GM21786 (cell line): Measurements from ENCODE around the gene RASIP1.
"Not testable (repeated sequence)": the region's sequence is repeated elsewhere in the genome, so short reads cannot be mapped to it uniquely, and the experiment has no call there.

ENCODE experiments used
- ATAC-seq: cut with Tn5 transposase; IDR thresholded peaks from one replicate; pipeline ENCODE4 v1.9.1; 2021; ENCODE audit not compliant: unreplicated experiment

Gene RASIP1

DNA sequence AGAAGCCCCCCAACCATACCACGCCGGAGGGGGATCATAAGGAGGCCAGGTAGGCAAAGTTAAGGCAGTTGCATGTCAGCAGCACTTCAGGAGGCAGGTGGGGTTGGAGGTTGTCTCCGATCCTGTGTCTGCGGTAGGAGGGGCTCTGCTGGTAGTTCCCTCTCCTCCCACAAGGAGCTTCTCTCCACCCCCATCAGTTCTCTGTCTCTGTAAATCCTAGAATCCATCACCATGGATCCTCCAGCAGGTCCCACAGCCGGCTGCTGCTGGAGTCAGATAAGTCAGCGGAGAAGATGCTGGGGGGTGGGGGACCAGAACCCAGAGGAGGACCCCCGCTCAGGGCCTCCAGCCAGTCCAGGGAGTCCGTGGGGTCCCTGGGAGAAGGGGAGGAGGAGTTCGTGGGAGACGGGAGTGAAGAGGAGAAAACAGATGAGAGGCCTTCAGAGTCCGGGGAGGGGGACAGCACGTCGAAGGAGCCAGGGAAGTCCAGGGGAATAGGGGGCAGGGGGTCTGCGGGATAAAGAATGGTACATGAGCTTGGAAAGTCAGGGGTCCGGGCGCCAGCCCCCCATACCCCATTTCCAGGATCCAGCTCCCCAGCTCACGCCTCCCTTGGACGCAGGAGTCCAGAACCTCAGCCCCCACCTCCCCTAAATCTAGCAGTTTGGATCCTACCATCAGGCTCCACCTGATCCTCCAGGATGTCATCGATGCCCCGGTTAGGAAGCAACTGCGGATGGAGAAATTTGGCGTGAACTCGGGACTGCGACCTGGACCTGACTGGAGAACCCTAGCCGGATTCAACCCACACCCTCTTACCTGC is 27.2 kb downstream of the RASIP1 start:
- no peak for ATAC-seq

DNA sequence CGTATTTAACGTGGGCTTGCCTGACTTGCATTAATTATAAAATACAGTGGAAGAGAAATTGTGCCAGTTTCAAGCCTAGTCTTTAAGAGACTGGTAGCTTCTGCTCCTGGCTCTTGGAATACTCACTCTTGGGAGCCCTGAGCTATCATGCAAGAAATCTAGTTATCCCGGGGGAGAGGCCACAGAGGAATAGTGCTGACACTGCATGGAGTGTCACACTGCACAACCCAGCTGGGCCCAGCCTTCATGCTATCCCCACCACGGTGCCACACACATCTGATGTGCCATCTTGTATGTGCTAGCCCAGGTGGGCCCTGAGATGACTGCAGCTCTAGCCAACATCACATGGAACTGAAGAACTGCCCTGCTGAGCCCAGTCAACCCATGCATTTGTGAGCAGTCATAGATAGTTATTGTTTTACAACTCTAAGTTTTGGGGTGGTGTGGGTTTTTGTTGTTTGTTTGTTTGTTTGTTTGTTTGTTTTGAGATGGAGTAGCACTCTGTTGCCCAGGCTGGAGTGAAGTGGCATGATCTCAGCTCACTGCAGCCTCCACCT is 29.2 kb downstream of the RASIP1 start:
- no peak for ATAC-seq

DNA sequence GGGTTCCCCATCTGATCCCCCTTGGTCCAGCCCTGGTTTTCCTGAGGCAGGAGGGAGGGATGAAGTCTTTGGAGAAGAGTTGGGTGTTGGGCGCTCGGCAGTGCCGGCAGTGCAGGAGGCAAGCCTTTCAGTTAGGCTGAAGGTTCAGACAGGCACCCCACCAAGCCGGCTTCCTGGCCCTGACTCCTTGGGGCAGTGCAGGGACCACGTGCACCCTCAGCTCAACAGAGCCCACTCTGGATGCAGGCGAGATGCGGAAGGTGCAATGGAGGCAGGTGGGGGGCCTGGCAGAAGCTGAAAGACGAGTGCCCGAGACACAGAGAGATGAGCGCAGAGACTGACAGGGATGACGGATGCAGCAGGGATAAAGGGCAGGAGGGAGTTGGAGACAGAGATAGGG is 31.9 kb downstream of the RASIP1 start:
- no peak for ATAC-seq

DNA sequence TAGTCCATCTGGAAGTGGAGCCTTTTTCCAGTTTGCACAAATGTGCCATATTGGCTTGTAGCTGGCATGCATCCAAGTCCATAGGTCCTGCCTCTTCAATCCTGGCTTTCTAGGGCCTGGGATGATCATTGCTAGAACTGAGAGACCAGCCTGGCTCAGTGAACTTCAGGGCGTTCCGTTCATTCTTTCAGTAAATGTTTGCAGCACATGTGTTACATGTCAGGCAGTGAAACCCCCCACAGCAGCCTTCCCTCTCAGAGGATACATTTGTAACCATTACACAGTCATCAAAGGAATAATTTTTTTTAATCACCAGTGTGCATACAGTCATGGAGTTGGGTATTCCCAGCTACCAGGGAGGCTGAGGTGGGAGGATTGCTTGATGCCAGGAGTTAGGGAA is 35.0 kb downstream of the RASIP1 start:
- ATAC-seq, result no peak

DNA sequence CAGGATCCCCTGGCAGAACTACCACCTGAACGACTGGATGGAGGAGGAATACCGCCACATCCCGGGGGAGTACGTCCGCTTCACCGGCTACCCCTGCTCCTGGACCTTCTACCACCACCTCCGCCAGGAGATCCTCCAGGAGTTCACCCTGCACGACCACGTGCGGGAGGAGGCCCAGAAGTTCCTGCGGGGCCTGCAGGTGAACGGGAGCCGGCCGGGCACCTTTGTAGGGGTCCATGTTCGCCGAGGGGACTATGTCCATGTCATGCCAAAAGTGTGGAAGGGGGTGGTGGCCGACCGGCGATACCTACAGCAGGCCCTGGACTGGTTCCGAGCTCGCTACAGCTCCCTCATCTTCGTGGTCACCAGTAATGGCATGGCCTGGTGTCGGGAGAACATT is 37.1 kb downstream of the RASIP1 start:
- no peak for ATAC-seq

DNA sequence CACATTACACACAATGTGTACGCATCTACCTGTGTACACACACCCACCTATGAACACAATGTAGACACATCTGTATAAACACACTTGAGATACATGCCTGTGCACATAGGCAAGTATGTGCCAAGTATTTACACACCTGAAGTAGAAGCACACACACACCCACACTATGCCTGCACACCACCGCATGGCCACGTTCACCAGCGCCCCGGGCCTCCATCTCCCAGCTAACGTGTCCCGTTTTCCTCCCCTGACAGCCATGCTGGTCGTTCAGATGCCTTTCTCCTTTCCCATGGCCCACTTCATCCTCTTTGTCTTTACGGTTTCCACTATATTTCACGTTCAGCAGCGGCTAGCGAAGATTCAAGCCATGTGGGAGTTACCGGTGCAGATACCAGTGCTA is 37.7 kb downstream of the RASIP1 start:
- ATAC-seq, result no peak

DNA sequence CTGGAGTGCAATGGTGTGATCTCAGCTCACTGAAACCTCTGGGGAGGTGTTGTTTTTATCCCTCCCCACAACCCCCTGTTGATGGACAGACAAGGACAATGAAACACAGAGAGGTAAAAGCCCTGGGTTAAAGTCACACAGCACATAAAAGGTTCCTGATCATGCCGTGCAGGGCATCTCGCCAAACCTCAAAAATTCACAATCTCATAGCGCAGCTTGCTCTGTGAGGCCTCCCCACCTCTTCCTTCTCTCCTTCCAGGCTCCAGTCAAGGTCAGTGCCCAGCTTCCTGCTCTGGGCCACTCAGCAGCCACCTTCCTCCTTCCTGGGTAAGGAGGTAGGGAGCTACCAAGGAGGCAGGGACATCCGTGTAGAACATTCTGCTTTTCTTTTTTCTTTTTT is 42.4 kb downstream of the RASIP1 start:
- no peak for ATAC-seq

DNA sequence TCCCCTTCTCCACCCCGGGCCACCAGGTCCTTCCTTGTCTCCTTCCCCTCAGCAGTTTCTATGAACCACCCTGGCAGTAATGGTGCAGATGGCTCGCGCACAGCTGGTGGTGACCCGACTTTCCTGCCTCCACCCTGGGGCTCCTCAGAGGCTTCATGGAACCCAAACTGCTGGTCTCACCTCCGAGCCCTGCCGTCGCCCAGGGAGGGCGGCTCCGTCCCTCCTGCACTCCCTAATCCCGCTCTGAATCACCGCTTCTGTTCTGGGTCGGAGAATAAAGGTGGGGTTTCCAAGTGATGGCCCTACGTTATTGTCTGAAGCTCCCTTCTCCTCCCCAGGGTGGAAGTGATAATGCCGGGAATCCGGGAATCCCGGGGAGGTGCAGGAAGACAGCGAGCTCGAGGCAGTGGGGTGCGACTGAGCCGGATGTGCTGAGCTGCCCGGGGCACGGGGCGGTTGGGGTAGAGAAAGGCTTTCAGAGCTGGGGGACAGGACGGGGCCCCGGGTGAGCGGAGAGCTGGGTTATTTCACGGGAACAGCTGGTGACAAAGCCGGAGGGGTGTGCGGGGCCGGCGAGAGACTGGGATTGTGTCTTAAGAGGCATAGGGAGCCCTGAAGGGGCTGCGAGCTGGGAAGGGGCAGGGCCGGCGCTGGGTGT is 43.9 kb downstream of the RASIP1 start:
- no peak for ATAC-seq

DNA sequence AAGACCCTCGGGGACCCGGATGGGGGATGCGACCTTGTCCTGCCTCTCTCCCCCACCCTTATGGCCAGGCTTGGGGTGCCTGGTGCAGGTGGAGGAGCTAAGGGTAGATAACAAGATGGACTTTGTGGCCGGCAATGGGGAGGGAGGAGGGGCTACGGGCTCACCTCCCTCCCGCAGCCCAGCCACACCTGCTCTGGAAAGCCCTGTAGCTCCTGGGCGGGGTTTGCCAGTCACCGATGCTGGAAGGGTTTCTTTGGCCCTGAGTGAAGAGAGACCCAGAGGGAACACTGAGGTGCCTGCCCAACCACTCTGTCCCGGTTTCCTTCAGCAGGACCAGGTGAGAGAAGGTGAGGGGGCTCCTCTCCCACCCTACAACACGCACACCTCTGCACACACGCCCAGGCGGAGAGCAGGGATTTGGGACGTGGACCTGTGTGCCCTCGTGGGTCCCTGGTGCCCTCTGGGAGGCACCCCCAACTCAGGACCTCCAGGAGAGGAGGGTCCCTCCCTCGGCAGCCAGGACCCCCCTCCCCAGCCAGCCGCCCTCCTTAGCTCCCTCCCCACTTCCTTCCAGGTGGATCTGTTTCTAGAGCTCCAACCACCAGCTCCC is 44.6 kb downstream of the RASIP1 start, which contains the start of gene FUT2:
TSS of gene FUT2 (plus strand) at position 229 of the 610 bp plus-strand sequence. CDS start 6,986 bp downstream, outside the sequence.
- ATAC-seq, result no peak

DNA sequence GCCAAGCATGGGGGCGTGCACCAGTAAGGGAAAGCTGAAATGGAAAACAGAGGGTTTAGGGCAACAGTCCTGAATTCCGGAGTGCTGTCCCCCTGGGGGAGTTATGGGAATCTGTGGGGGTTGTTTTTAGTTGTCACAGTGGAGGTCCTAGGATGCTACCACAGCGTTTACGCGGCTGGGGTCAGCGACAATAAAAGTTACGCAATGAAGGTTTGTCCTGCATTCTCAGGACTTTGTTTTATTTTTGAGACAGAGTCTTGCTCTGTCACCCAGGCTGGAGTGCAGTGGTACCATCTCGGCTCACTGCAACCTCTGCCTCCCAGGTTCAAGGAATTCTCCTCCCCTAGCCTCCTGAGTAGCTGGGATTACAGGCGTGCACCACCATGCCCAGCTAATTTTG is 46.8 kb downstream of the RASIP1 start:
- ATAC-seq, result not testable (repeated sequence)

DNA sequence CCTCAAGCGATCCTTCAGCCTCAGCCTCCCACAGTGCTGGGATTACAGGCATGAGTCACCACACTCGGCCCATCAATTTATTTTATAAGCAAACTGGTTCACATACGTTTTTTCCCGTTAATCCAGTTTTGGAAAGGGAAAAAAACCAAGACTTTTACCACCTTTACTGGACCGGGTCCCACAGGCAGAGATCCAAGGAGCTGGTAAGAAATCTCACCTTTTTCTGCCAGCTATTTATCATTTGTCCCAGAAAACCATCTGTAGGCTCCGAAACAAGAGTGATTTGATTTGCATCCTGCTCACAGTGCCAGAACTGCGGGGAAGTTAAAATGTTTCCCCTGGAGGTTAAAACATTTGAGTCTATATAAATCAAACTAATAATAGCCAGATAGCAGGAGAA is 51.0 kb downstream of the RASIP1 start:
- ATAC-seq, result no peak

DNA sequence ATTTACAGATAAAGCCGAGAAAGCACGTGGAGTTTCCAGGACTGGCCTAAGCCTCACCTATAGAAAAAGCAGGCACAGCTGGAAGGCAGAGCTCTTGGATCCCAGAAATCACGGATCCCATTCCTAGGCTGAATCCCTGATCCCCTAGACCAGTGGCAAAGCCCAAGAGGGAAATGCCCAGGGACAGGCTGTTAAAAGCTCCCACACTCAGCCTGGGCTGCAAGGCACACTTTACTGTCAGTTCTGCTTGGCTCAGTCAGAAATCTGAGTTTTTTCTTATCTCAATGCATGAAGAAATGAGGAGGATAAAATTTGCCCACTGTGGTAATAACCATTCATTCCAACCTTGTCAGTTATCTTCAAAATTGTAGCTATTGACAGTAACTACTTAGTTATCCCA is 52.6 kb downstream of the RASIP1 start:
- ATAC-seq, result no peak

DNA sequence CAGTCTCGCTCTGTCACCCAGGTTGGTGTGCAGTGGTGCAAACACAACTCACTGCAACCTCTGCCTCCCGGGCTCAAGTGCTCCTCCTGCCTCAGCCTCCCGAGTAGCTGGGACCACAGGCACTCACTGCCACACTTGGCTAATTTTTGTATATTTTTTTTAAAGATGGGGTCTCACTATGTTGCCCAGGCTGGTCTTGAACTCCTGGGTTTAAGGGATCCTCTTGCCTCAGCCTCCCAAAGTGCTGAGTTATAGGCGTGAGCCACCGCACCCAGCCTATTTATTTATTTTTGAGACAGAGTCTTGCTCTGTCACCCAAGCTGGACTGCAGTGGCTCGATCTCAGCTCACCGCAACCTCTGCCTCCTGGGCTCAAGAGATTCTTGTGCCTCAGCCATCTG is 53.8 kb downstream of the RASIP1 start:
- ATAC-seq, result not testable (repeated sequence)

DNA sequence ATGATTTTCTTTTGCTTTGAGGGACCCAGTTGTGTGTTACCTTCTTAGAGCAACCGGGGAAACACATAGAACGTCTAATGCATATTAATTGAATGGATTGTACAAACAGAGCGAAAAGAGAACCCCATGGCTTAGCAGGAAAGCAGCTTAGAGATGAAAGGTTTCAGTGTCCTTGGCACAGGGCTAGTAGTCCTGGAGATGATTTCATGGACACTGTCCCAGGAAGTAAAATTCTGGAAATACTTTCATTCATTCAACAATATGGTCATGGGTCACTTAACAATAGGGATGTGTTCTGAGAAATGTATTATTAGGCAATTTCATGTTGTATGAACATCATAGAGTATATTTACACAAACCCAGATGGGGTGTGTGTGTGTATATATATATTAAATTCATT is 54.3 kb downstream of the RASIP1 start:
- no peak for ATAC-seq

DNA sequence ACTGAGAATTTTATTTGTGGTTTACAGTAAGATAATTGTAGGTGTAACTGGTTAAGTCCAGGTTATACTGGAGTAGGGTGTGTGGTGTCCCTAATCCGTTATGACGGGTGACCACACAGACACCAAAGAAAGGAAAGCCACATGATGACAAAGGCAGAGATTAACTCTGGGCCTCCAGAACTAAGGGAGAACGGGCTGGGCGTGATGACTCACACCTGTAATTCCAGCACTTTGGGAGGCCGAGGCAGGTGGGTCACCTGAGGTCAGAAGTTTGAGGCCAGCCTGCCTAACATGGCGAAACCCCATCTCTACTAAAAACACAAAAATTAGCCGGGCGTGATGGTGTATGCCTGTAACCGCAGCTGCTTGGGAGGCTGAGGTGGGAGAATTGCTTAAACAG is 54.8 kb downstream of the RASIP1 start:
- ATAC-seq, result no peak

DNA sequence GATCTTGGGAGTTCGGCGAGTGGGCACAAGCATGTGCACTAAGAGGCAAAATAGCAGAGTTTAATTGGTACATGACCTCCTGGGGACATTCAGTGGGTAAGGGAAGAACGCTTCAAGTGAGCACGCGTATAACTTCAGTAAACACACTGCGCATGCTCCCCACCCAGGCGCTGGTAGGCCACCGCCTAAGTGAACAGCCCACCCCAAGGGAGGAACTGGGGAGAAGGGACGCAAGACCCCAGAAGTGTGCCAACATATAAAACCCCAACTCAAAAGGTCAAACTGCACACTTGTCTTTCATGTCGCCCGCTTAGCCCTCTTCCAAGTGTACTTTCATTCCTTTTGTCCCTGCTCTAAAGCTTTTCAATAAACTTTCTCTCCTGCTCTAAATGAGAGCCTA is 57.1 kb downstream of the RASIP1 start:
- ATAC-seq, result no peak

DNA sequence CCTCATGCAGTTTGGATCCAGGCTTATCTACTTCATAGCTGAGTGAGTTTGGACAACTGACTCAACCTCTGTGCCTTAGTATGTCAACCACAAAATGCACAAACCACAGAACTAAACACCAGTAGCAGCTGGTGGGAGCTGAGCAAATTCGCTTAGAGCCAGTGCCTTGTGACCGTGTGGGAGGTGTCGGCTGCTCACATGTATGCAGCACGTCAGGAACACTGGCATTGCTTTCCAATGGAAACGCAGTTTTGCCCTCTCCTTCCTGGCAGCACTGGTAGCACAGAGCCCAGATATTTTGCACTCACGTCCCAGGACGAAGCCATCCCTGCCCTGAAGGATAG is 59.3 kb downstream of the RASIP1 start:
- ATAC-seq, result no peak

DNA sequence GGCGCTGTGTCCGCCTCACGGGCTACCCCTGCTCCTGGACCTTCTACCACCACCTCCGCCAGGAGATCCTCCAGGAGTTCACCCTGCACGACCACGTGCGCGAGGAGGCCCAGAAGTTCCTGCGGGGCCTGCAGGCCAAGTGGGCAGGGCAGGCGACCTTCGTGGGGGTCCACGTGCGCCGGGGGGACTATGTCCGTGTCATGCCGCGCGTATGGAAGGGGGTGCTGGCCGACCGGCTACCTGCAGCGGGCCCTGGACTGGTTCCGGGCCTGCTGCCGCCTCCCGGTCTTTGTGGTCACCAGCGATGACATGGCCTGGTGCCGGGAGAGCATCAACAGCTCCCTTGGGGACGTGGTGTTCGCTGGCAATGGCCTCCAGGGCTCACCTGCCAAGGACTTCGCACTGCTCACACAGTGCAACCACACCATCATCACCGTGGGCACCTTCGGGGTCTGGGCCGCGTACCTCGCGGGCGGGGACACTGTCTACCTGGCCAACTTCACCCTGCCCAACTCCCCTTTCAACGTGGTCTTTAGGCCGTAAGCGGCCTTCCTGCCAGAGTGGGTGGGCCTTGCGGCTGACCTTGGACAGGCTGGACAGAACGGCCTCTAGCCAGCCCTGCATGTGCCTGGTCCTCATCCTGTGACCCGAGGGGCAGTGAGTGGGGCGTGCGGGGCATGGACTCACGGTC is 59.8 kb downstream of the RASIP1 start:
- no peak for ATAC-seq

DNA sequence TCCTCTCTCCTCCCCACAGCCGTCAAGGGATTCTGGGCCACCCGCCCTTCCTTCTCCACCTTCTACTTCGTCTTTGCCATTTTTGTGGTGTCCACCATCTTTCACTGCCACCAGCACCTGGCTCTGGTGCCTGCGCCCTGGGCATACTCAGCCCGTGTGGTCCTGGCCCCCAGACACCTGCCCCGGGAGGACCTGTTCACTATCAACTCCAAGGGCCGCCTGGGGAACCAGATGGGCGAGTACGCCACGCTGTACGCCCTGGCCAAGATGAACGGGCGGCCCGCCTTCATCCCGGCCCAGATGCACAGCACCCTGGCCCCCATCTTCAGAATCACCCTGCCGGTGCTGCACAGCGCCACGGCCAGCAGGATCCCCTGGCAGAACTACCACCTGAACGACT is 60.4 kb downstream of the RASIP1 start:
- not testable (repeated sequence) for ATAC-seq

DNA sequence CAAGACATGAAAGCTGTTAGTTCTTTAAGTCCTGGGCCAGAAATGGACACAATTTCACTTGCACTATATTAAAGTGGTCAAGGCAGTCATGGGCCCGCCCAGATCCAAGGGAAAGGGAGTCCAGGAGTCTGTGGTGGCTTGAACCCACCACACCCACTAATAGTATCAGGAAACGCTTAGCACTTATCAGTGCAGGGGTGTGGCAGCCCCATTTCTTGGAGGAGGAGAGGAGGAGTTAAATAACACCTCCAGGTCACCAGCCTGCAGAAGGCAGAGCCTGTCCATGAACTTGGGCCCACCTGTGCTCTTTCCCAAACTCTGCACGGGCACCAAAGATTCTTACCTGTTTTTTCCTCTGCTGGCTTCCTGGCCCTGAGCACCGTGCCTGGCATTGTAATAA is 62.2 kb downstream of the RASIP1 start:
- no peak for ATAC-seq

DNA sequence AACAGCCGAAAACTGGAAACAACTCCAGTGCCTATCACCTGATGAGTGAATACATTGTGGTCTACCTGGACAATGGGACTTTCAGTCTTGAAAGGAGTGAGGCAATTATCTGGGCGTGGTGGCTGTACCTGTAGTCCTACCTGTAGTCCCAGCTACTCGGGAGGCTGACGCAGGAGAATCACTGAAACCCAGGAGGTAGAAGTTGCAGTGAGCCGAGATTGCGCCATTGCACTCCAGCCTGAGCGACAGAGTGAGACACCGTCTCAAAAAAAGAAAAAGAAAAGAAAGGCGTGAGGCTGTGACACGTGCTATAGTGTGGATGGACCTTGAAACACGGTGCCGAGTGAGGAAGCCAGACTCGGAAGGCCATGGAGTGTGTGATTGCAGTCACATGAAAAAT is 63.5 kb downstream of the RASIP1 start:
- ATAC-seq, result no peak
